Prostate gland (tissue), 2 donors: ENCODE data around the gene FAM72D.
"Not testable (repeated sequence)": the region's sequence is repeated elsewhere in the genome, so short reads cannot be mapped to it uniquely, and the experiment has no call there.

Source experiments
- CTCF ChIP-seq, 4 experiments: fragments of 200-600 bp in 2 of 4; fragments of 450-650 bp in 2 of 4; sonication (generic) in 2 of 4; IDR thresholded peaks; 1 replicate in 3 of 4; 2 replicates in 1 of 4; pipeline ENCODE4 v1.5.1; 2016 to 2019; ENCODE audit warnings: antibody characterized with exemption in 4 of 4, mild to moderate bottlenecking in 2 of 4, moderate library complexity in 2 of 4
- POLR2A ChIP-seq: fragments of 450-650 bp; IDR thresholded peaks from one replicate; pipeline ENCODE4 v1.6.1; 2016; ENCODE audit warnings: antibody characterized with exemption, mild to moderate bottlenecking
- POLR2AphosphoS5 ChIP-seq: sonication (generic); formaldehyde crosslinking; IDR thresholded peaks from one replicate; pipeline ENCODE4 v1.6.1; 2017; ENCODE audit warnings: antibody characterized with exemption

GRCh38 chr1:145111674-145112073 lies 15.9 kb downstream of the FAM72D start:
- TF ChIP-seq POLR2A; CTCF (IDR thresholded peaks at IDR 0.05); POLR2AphosphoS5: not testable (repeated sequence)
